IPS-NIHi11 (cell line): ENCODE measurements around the gene RNF7.
"Not testable (repeated sequence)": the region's sequence is repeated elsewhere in the genome, so short reads cannot be mapped to it uniquely, and the experiment has no call there.

Source experiments
- DNase-seq: peaks from one replicate; pipeline ENCODE4 v3.0.0; 2012; ENCODE audit warnings: mixed read lengths, low spot score

The RNF7 gene

GRCh38 chr3:141735770-141736465, 2.2 kb upstream of the RNF7 start:
- no peak for DNase-seq

DNA sequence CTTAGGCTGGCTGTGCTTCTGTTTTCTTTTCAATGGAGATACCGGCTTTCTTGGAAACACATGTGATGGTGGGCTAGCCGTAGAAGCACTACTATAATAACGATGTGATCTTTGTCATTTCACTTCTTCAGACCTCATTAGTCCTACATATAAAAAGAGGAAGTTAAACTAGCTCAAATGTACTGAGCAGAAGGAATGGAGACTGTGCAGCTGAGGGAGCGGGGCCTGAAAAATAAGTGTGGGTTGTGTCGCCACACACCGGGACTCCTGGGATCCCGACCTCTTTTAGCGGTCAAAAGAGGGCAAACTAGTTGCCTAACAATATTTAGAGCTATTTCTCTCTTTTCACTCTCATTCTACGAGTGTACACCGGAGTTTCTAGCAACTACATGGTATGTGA, 1.0 kb upstream of the RNF7 start:
- DNase-seq: no peak

DNA sequence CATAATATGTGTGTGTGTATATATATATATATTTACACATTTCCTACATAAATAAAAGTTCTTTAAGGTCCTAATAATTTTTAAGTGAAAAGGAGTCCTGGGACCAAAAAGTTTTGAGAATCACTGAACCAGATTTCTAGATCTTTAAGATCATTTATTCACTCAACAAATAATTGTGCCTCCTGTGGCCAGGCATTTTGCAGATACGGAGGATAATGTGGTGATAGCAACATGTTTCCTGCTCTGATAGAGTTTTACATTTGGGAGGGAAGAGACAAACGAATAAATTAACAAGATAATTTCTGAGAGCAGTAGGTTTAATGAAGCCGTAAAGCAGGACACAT, 448 bp upstream of the RNF7 start:
- DNase-seq: no peak

DNA sequence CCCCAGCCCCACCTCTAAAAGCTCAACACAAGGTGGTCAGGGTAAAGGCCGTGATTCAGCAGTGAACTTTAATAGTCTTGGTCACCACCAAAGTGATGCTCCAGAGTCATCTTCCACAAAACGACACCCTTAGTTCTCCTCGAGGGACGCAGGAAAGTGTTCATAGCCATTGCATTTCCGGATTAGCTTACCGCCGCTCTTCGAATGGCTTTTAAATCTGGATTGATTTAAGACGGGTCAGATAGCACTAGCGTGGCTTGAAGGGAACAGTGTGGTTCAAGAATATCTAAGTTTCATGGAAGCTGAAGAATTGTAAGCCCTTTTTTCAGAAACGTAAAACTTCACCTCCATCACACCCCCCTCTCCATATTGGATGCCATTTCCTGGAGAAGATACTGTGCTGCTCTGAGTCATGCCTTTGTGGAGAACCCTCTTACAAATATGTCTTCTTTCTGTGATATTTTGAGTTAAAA, 829 bp downstream of the RNF7 start:
- DNase-seq: no peak

DNA sequence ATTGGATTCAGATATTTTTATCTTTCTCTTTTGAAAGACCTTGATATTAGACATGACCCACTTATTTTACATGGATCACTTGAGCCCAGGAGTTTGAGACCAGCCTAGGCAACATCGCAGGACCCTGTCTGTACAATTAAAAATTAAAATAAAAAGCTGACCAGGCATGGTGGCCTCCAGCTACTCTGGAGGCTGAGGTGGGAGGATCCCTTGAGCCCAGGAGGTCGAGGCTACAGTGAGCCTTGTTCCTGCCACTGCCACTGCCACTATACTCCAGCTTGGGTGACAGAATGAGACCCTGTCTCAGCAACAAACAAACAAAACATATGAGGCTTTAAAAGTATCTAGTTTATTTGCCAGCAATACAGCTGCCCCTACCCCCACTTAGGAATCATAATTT, 1.6 kb downstream of the RNF7 start:
- DNase-seq: no peak

GRCh38 chr3:141740349-141740748, 2.3 kb downstream of the RNF7 start:
- DNase-seq: no peak

DNA sequence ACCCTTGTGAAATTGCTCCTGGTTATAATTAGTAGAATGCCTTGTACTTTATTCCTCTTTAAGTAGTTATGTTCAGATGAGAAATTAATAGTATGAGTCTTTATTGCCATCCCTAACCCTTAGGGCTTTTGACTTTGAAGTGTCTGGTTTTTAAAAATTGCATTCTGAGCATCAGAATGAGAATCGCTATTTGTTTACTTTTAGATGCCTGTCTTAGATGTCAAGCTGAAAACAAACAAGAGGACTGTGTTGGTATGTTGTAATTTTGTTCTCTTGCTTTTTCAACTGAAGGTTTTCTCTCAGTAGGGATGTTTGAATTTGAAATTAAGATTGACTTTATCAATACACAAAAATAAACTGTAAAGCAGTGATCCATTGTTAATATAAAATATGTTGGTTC, 5.2 kb downstream of the RNF7 start:
- DNase-seq: no peak

GRCh38 chr3:141746962-141747361, 8.9 kb downstream of the RNF7 start:
- DNase-seq: no peak

DNA sequence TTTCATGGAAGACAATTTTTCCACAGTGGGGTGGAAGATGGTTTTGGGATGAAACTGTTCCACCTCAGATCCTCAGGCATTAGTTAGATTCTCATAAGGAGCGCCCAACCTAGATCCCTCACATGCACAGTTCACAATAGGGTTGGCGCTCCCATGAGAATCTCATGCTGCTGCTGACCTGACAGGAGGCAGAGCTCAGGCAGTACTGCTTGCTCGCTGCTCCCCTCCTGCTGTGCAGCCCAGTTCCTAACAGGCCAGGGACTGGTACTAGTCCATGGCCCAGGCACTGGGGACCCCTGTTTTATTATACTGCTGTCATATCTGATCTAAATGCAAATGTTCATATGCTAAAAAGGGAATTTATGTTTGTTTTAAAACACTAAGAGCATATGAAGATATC, 15.3 kb downstream of the RNF7 start:
- no peak for DNase-seq

- DNase-seq: no peak
Observed at GRCh38 chr3:141754032-141754431, 15.9 kb downstream of the RNF7 start.

DNA sequence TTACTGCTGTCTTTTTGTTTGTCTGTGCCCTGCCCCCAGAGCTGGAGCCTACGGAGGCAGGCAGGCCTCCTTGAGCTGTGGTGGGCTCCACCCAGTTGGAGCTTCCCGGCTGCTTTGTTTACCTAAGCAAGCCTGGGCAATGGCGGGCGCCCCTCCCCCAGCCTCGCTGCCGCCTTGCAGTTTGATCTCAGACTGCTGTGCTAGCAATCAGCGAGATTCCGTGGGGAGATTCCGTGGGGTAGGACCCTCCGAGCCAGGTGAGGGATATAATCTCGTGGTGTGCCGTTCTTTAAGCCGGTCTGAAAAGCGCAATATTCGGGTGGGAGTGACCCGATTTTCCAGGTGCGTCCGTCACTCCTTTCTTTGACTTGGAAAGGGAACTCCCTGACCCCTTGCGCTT, 24.5 kb downstream of the RNF7 start:
- not testable (repeated sequence) for DNase-seq

- no peak for DNase-seq
Observed at GRCh38 chr3:141763088-141763750, 25.1 kb downstream of the RNF7 start, which contains the start of gene GRK7. GRK7 (plus strand) TSS chr3:141763408; CDS start chr3:141778285, 14,877 bp downstream.

GRCh38 chr3:141764045-141764444, 25.9 kb downstream of the RNF7 start:
- DNase-seq: no peak

GRCh38 chr3:141764465-141764864, 26.4 kb downstream of the RNF7 start:
- DNase-seq: no peak

DNA sequence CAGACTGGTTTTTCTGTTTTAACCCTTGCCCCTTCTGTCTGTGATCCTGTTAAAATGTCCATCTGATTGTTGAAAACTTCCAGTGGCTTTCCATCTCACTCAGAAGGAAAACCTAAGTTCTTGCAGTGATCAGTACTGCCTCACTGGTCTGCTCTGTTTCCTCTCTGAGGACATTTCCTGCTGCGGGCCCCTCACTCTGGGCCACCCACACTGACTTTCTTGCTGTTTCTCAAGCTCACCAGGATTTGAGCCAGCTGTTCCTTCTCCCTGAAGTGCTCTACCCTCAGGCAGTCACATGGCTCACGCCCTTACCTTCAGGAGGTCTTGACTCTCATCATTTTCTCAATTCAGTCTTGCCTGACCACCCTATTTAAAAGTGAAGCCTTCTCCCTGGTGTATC, 26.9 kb downstream of the RNF7 start:
- no peak for DNase-seq

DNA sequence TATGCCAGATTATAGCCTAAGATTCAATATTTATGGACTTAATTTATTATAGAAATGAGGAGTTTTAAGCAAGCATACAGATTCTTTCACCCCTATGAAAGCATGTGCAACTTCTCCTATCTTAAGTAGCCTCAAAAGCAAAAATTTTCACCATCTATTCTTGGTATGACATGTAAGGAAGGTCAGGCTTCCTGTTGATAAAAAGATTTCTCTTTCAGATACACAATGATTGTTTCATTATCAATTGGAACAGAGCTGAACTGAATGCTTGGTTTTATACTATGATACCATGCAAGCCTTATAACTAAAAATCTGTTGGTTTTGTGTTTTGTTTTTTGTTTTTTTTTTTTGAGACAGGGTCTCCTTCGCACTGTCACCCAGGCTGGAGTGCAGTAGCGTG, 29.0 kb downstream of the RNF7 start:
- no peak for DNase-seq

DNA sequence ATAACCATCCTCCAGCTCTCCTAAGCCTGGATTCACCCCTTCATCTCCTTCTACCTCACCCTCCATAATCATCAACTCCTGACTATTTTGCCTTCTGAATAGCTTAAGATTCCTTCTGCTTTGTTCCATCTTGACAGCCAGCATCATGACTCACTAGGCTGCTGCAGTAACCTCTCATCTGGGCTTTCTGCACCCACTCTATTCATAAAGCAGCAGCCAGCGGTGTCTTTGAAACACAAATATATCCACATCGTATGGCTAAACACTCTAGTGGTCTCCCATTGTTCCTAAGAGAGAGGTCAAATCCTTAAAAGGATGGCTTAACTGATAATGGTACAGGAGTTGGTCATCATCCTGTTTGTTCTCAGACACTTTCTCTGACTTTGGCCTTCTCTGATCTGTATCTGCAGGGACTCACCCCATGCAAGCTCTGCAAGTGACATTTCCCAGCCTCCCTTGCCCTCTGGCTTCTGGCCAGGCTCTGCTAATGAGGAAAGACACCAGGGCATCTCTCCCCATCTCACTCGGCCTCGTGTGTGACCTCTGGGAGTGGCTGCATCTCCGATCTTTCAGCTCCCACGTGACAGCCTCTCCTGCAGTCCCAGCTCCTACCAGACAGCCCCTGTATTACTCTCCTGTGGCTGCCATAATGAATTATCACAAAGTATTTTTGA, 31.3 kb downstream of the RNF7 start:
- no peak for DNase-seq

GRCh38 chr3:141773676-141774075, 35.6 kb downstream of the RNF7 start:
- no peak for DNase-seq

DNA sequence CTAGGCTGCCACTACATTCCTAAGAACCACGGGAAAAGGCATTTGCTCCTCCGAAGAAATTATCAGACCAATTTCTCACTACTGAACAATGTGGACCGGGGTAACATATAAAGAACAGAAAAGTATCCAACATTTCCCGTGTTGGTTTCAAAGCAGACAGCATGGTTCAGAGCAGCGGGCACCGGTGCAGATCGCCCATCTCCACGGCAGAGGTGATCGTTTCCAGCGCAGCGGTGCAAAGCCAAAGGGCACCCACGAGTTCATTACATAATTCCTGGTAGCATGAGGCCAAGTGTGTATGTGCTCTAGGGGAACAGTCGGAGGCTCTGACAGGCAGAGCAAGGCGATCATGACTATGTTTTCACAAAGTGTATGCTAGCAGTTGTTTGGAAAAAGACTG, 38.3 kb downstream of the RNF7 start:
- DNase-seq: no peak

GRCh38 chr3:141776885-141777284, 38.8 kb downstream of the RNF7 start:
- DNase-seq: no peak

DNA sequence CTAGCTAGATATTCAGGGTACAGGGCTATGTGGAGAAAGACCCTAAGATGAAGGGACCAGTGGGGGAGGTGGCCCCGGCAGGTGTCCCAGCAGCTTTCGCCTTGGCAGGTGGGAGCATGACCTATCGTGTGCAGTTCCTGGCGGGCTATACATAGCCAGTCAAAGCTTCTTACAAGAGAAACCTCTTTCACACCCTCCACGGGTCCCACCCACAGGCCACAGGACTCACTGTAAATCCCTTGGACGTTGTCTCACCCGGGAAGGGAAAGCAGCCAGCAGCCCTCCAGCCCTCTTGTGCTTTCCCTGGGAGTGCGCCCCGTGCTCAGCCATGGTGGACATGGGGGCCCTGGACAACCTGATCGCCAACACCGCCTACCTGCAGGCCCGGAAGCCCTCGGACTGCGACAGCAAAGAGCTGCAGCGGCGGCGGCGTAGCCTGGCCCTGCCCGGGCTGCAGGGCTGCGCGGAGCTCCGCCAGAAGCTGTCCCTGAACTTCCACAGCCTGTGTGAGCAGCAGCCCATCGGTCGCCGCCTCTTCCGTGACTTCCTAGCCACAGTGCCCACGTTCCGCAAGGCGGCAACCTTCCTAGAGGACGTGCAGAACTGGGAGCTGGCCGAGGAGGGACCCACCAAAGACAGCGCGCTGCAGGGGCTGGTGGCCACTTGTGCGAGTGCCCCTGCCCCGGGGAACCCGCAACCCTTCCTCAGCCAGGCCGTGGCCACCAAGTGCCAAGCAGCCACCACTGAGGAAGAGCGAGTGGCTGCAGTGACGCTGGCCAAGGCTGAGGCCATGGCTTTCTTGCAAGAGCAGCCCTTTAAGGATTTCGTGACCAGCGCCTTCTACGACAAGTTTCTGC, 40.1 kb downstream of the RNF7 start:
- DNase-seq: no peak

DNA sequence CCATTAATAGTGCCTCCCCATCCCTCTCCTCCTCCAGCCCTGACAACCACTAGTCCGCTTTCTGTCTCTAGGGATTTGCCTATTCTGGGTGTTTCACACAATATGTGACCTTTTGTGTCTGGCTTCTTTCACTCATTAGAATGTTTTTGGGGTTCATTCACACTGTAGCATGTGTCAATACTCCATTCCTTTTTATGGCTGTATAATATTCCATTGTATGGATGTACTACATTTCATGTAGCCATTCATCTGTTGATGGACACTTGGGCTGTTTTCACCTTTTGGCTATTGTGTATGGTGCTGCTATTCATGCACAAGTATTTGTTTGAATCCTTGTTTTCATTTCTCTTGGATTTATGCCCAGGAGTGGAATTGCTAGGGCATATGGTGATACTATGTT, 41.6 kb downstream of the RNF7 start:
- DNase-seq: no peak
